A673 (cell line): ENCODE data around the gene TRIM65. TPM values are rescaled to one million over a fixed set of nuclear protein-coding genes. Genes with fewer than 3 reads are reported as not detected.

Experiments used
- BruUV-seq: library from RNA; stranded (reverse); fragments of 400-500 nt; replicated peaks from 2 replicates; lab custom pipeline; 2021; lab: Mats Ljungman, UMichigan
- CTCF ChIA-PET: fragments of 300-600 bp; sonication (Branson Sonifier 250); formaldehyde crosslinking; loops from one replicate; lab custom pipeline; 2022; ENCODE audit warnings: antibody characterized with exemption; lab: Charles Lee
- POLR2A ChIA-PET: fragments of 300-600 bp; sonication (Branson Sonifier 250); formaldehyde crosslinking; loops from one replicate; lab custom pipeline; 2022; ENCODE audit warnings: antibody characterized with exemption; ENCODE audit not compliant: low non-redundant PET; lab: Charles Lee
- DNase-seq: peaks from one replicate; pipeline ENCODE4 v3.0.0-alpha.2; 2015; ENCODE audit warnings: low spot score
- H3K27ac ChIP-seq: fragments of 200-600 bp; sonication (generic); 2 replicates; pipeline ENCODE4 v1.5.1; 2016; ENCODE audit warnings: mixed run types, low read depth, mild to moderate bottlenecking, mixed read lengths, antibody characterized with exemption, low read length; ENCODE audit not compliant: poor library complexity, severe bottlenecking
- H3K27me3 ChIP-seq: fragments of 200-600 bp; sonication (generic); replicated peaks from 2 replicates; pipeline ENCODE4 v1.6.1; 2017; ENCODE audit warnings: mixed run types, low read depth, mild to moderate bottlenecking, mixed read lengths, antibody characterized with exemption, low read length; ENCODE audit not compliant: insufficient read depth, poor library complexity
- H3K36me3 ChIP-seq: fragments of 200-600 bp; sonication (generic); 2 replicates; pipeline ENCODE4 v1.6.1; 2016; ENCODE audit warnings: mixed run types, mild to moderate bottlenecking, mixed read lengths, antibody characterized with exemption, low read length; ENCODE audit not compliant: insufficient read depth, poor library complexity, severe bottlenecking
- H3K4me1 ChIP-seq: fragments of 200-600 bp; sonication (generic); 2 replicates; pipeline ENCODE4 v1.6.1; 2017; ENCODE audit warnings: mixed run types, mild to moderate bottlenecking, mixed read lengths, antibody characterized with exemption, low read length; ENCODE audit not compliant: insufficient read depth, poor library complexity, severe bottlenecking
- H3K4me3 ChIP-seq: fragments of 200-600 bp; sonication (generic); 2 replicates; pipeline ENCODE4 v1.5.1; 2016; ENCODE audit warnings: low read depth, mixed run types, mild to moderate bottlenecking, mixed read lengths, low read length; ENCODE audit not compliant: poor library complexity, severe bottlenecking
- H3K9me3 ChIP-seq: fragments of 200-600 bp; sonication (generic); 2 replicates; pipeline ENCODE4 v1.6.1; 2016; ENCODE audit warnings: mixed run types, low read depth, mild to moderate bottlenecking, mixed read lengths, antibody characterized with exemption, low read length; ENCODE audit not compliant: poor library complexity, severe bottlenecking
- EZH2 ChIP-seq: fragments of 200-600 bp; sonication (generic); IDR thresholded peaks from 2 replicates; pipeline ENCODE4 v1.6.1; 2017; ENCODE audit warnings: borderline replicate concordance, low read depth, mild to moderate bottlenecking, mixed read lengths, antibody characterized with exemption, low read length; ENCODE audit not compliant: poor library complexity, severe bottlenecking
- intact Hi-C: fragments of 100-400 bp; cut with micrococcal nuclease; formaldehyde crosslinking; loops from one replicate; pipeline ENCODE4 v1.10.0; 2022; ENCODE audit not compliant: unreplicated experiment
- total RNA-seq: library from RNA; stranded (reverse); gene quantifications from 2 replicates; pipeline ENCODE4 v1.2.3, GENCODE V29; 2021
- TF ChIP-seq, protein P1 (sequence below): fragments of 300-800, 200-600 bp; sonication (generic); conservative IDR thresholded peaks from 2 replicates; pipeline ENCODE4 v1.5.1; 2017; ENCODE audit warnings: low read depth, mild to moderate bottlenecking, antibody characterized with exemption, low read length, moderate library complexity, mixed read lengths

Gene TRIM65
- total RNA-seq, 1 experiment from 2014 or later: 47.9 TPM

DNA sequence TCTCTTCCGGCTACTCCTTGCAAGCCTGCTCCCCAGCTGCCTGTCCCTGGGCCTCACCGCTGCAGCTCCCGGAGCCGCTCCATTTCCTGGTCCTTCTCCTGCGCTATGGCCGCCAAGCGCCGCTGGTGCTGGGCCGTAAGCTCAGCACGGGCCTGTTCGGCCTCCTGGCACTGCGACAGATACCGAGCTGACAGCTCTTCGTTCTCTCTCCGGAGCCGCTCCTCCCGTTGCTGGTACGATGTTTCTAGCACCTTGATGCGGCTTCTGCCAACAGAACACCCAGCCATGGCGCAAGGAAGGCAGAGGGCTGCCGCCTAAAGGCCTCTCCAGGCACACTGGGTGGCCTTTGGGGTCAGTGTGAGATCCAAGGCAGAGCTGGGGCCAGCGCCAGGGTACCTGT, 22.9 kb upstream of the TRIM65 start:
- CTCF ChIA-PET: no interaction called here

DNA sequence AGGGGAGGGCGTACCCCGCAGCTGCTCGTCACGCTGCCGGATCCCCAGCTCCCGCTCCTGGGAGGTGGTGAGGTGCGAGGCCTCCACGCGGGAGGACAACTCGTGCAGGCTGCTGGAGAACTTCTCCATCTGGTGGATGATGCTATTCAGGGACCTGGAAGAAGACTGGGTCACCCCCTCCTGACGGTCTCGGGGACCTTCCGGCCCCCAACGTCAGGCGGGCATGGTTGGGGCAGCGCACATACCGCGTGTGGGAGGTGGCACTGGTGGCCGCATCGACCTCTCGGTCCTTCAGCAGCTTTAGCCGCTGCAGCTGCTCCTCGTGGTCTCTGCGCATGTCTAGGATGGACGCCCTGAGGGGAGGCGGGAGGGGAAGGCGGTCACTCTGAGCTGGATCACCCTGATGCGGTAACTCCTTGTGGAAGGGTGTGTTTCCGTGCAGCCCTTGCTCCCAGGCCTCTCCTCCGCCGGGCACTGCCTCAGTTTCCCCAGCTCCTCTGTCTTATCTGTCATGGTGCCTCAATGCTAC, 21.2 kb upstream of the TRIM65 start:
- TF ChIP-seq, protein P1, sequence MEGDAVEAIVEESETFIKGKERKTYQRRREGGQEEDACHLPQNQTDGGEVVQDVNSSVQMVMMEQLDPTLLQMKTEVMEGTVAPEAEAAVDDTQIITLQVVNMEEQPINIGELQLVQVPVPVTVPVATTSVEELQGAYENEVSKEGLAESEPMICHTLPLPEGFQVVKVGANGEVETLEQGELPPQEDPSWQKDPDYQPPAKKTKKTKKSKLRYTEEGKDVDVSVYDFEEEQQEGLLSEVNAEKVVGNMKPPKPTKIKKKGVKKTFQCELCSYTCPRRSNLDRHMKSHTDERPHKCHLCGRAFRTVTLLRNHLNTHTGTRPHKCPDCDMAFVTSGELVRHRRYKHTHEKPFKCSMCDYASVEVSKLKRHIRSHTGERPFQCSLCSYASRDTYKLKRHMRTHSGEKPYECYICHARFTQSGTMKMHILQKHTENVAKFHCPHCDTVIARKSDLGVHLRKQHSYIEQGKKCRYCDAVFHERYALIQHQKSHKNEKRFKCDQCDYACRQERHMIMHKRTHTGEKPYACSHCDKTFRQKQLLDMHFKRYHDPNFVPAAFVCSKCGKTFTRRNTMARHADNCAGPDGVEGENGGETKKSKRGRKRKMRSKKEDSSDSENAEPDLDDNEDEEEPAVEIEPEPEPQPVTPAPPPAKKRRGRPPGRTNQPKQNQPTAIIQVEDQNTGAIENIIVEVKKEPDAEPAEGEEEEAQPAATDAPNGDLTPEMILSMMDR: no peak
- TF ChIP-seq EZH2: no peak
- Histone ChIP-seq H3K27me3 (no peaks in the 10 kb centered on the region), H3K9me3 (no peaks in the 10 kb centered on the region), H3K4me3 (no peak overlapping the region), H3K27ac (no peak overlapping the region), H3K4me1 (no peaks in the 10 kb centered on the region), H3K36me3 (peaks cover 15% of the 10 kb centered on the region)
- intact Hi-C loops: no loop called here
- no TSS peak for BruUV-seq
- ChIA-PET POLR2A (no interaction called here), CTCF (no interaction called here)
- no peak for DNase-seq

More for the DNA sequence above, 22.9 kb upstream of the TRIM65 start:
- intact Hi-C loops: no loop called here
- TF ChIP-seq, protein P1: no peak
- TF ChIP-seq EZH2: no peak
- H3K4me1 ChIP-seq: no peaks in the 10 kb centered on the region
- peaks cover 15% of the 10 kb centered on the region for H3K36me3 ChIP-seq
- no peaks in the 10 kb centered on the region for H3K9me3 ChIP-seq
- no peak for DNase-seq
- no TSS peak for BruUV-seq
- H3K4me3 ChIP-seq: no peak overlapping the region
- no peaks in the 10 kb centered on the region for H3K27me3 ChIP-seq
- no peak overlapping the region for H3K27ac ChIP-seq
- POLR2A ChIA-PET: interaction anchor here (0.6 kb wide), 1 partner anchor 575 kb away, joined by 3 read pairs; no protein-coding TSS in a partner anchor

- Histone ChIP-seq H3K27ac (no peak overlapping the region), H3K27me3 (no peaks in the 10 kb centered on the region), H3K4me1 (no peaks in the 10 kb centered on the region), H3K4me3 (no peak overlapping the region), H3K9me3 (no peaks in the 10 kb centered on the region), H3K36me3 (peaks cover 11% of the 10 kb centered on the region)
- BruUV-seq: no TSS peak
- TF ChIP-seq EZH2: no peak
- TF ChIP-seq, protein P1: no peak
- POLR2A ChIA-PET: no interaction called here
- CTCF ChIA-PET: no interaction called here
- intact Hi-C loops: no loop called here
- DNase-seq: no peak
Measured at GRCh38 chr17:75917141-75917916, 20.6 kb upstream of the TRIM65 start.
